Activated CD4-positive, alpha-beta T cell treated with anti-CD3 and anti-CD28 coated beads for 36 hours (primary cell): ENCODE data around the gene KLHL29. TPM values are rescaled to one million over a fixed set of nuclear protein-coding genes. Genes with fewer than 3 reads are reported as not detected.

Experiments
- ATAC-seq: fragments of 200-7000 bp; cut with Tn5 transposase; one replicate; pipeline ENCODE4 v1.10.0; 2021; ENCODE audit warnings: mild to moderate bottlenecking, moderate library complexity
- CTCF ChIA-PET: fragments of 350-600 bp; sonication (Branson Sonifier 250); formaldehyde crosslinking; loops from one replicate; lab custom pipeline; 2021; ENCODE audit warnings: antibody characterized with exemption; lab: Charles Lee
- POLR2A ChIA-PET: fragments of 350-600 bp; sonication (Branson Sonifier 250); formaldehyde crosslinking; loops from one replicate; lab custom pipeline; 2021; ENCODE audit warnings: antibody characterized with exemption, inconsistent platforms; lab: Charles Lee
- DNase-seq: peaks from one replicate; pipeline ENCODE4 v3.0.0-alpha.2; 2020
- H3K27ac Mint-ChIP-seq: one replicate; pipeline ENCODE4 v1.8.0; 2021; ENCODE audit warnings: mixed read lengths
- H3K27me3 Mint-ChIP-seq: one replicate; pipeline ENCODE4 v1.8.0; 2021; ENCODE audit warnings: mixed read lengths
- H3K36me3 Mint-ChIP-seq: one replicate; pipeline ENCODE4 v1.8.0; 2021; ENCODE audit warnings: low read depth, mixed read lengths
- H3K4me1 Mint-ChIP-seq: one replicate; pipeline ENCODE4 v1.8.0; 2021; ENCODE audit warnings: mixed read lengths
- H3K4me3 Mint-ChIP-seq: one replicate; pipeline ENCODE4 v1.8.0; 2021; ENCODE audit warnings: mild to moderate bottlenecking, moderate library complexity, mixed read lengths
- H3K9me3 Mint-ChIP-seq: one replicate; pipeline ENCODE4 v1.8.0; 2021; ENCODE audit warnings: low read depth, mixed read lengths
- intact Hi-C, 2 experiments: fragments of 100-400 bp; cut with DNase I in 1 of 2; cut with micrococcal nuclease in 1 of 2; formaldehyde crosslinking; loops; one replicate each; pipeline versions ENCODE4 v1.14.2 to v1.15.1; 2022 to 2024; cut with DNase I, micrococcal nuclease
- total RNA-seq, 2 experiments: library from RNA; stranded (reverse); gene quantifications; one replicate each; pipeline ENCODE4 v1.2.3, GENCODE V29; 2021

The KLHL29 gene
- total RNA-seq, 2 experiments from 2014 or later: 1.7 to 2.0 TPM

DNA sequence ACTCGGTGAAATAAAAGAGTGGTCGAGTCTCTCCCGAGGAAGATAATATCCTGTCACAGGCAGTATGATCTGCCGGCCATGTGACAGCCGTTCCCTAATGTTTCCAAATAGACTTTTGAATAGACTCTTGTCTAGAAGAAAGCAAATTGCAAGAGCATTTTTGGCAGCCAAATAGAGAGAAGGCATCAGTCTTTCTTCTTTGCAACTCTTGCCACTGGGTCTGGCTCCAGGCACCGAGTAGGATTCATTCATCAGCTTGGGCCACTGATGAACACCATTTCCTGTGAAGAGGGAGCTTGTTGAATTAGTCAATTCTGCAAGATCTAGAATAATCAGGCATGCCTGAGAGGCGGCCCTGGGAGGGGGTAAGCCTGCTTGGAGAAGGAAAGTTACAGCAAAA lies 165.6 kb downstream of the KLHL29 start:
- DNase-seq (no peak), ATAC-seq (no peak)
- intact Hi-C loops: no loop called here
- peaks cover 4% of the 10 kb centered on the region for H3K4me1 Mint-ChIP-seq
- H3K27ac Mint-ChIP-seq: no peak overlapping the region
- H3K4me3 Mint-ChIP-seq: no peak overlapping the region
- CTCF ChIA-PET: no interaction called here
- H3K27me3 Mint-ChIP-seq: no peaks in the 10 kb centered on the region
- POLR2A ChIA-PET: no interaction called here
- no peaks in the 10 kb centered on the region for H3K36me3 Mint-ChIP-seq
- H3K9me3 Mint-ChIP-seq: no peaks in the 10 kb centered on the region

GRCh38 chr2:23551875-23552274 lies 166.9 kb downstream of the KLHL29 start:
- no peak for DNase-seq
- Mint-ChIP-seq H3K27ac (no peak overlapping the region), H3K9me3 (no peaks in the 10 kb centered on the region), H3K27me3 (no peaks in the 10 kb centered on the region), H3K4me1 (peaks cover 4% of the 10 kb centered on the region), H3K4me3 (no peak overlapping the region), H3K36me3 (no peaks in the 10 kb centered on the region)
- no peak for ATAC-seq
- ChIA-PET POLR2A (no interaction called here), CTCF (no interaction called here)
- intact Hi-C loops: no loop called here

DNA sequence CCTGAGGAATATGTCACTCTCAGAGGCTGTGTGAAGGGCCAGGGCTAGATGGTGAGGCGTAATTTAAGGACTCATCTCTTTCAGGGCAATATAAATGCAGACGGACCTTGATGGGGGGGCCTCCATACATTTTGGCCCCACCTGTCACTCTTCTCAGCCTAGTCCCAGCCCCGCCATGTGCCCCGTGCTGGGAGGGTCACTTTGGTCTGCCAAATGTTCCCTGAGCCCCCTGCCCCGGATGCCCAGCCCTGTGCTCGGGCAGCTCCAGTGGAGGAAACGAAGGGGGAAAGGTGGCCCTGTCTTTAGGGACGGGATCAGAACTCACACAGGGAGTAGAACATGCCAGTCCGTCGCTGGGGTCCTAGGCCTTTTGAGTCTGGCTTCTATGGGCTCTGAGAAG lies 168.6 kb downstream of the KLHL29 start:
- no peak for DNase-seq
- H3K27ac Mint-ChIP-seq: no peak overlapping the region
- intact Hi-C loops: no loop called here
- H3K4me1 Mint-ChIP-seq: peaks cover 4% of the 10 kb centered on the region
- POLR2A ChIA-PET: no interaction called here
- H3K9me3 Mint-ChIP-seq: no peaks in the 10 kb centered on the region
- CTCF ChIA-PET: no interaction called here
- no peaks in the 10 kb centered on the region for H3K36me3 Mint-ChIP-seq
- H3K27me3 Mint-ChIP-seq: no peaks in the 10 kb centered on the region
- ATAC-seq: no peak
- no peak overlapping the region for H3K4me3 Mint-ChIP-seq

- intact Hi-C loops: no loop called here
- Mint-ChIP-seq H3K36me3 (no peaks in the 10 kb centered on the region), H3K4me3 (no peak overlapping the region), H3K27ac (no peak overlapping the region), H3K27me3 (no peaks in the 10 kb centered on the region), H3K9me3 (no peaks in the 10 kb centered on the region), H3K4me1 (peaks cover 4% of the 10 kb centered on the region)
- ChIA-PET POLR2A (no interaction called here), CTCF (interaction anchor here (0.7 kb wide), 1 partner anchor 499 kb away, joined by 3 read pairs; no protein-coding TSS in a partner anchor)
- DNase-seq (no peak), ATAC-seq (no peak)
Observed at GRCh38 chr2:23554054-23554697, 169.2 kb downstream of the KLHL29 start.

DNA sequence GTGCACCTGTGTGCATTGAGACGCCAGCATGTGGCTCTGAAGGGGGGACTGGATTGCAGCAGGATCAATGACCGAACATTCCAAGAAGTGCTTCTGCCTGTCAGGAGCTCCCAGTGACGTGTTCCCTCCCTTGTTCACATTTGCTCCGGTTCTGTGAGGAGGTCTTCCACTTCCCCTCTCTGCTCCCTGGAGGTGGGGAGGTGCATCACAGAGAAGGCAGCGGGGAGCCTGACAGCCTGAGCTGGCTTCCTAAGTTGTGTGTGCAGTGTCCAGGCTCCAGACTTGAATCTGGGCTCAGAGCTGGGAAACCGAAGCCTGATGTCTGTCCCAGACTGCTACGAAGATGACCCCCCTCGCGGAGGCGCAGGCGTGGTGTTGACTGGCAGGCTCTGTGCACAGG lies 171.0 kb downstream of the KLHL29 start:
- Mint-ChIP-seq H3K36me3 (no peaks in the 10 kb centered on the region), H3K9me3 (no peaks in the 10 kb centered on the region), H3K27me3 (no peaks in the 10 kb centered on the region), H3K27ac (no peak overlapping the region), H3K4me3 (no peak overlapping the region), H3K4me1 (no peaks in the 10 kb centered on the region)
- DNase-seq (no peak), ATAC-seq (no peak)
- POLR2A ChIA-PET: no interaction called here
- intact Hi-C loops: no loop called here
- CTCF ChIA-PET: no interaction called here

- Mint-ChIP-seq H3K4me3 (no peak overlapping the region), H3K36me3 (no peaks in the 10 kb centered on the region), H3K9me3 (no peaks in the 10 kb centered on the region), H3K27me3 (no peaks in the 10 kb centered on the region), H3K27ac (no peak overlapping the region), H3K4me1 (no peaks in the 10 kb centered on the region)
- CTCF ChIA-PET: no interaction called here
- POLR2A ChIA-PET: no interaction called here
- no peak for DNase-seq
- ATAC-seq: no peak
- intact Hi-C loops: no loop called here
Observed at GRCh38 chr2:23556929-23557328, 171.9 kb downstream of the KLHL29 start.

DNA sequence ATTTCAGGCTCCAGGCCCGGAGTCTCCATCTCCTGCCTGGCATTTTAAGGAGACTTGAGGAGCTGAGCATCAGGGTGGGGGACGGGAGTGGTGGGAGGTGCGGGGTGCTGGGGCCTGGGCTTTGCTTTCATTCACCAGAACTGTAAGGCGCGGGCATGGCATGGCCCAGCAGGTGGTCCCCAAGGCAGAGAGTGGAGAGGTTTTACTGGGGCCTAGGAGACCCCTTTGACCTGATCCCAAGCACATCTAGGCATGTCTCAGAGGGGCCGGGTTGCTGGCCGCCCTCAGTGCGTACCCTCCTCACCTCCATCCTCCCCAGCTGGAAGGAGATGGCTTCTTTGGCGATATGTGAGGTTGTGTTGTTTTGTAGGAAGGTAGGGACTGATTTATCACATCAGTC lies 172.5 kb downstream of the KLHL29 start:
- ATAC-seq: no peak

GRCh38 chr2:23559561-23560239 lies 174.7 kb downstream of the KLHL29 start:
- H3K36me3 Mint-ChIP-seq: no peaks in the 10 kb centered on the region
- no peaks in the 10 kb centered on the region for H3K9me3 Mint-ChIP-seq
- ATAC-seq: no peak
- H3K4me1 Mint-ChIP-seq: no peaks in the 10 kb centered on the region
- no peak overlapping the region for H3K27ac Mint-ChIP-seq
- DNase-seq: no peak
- H3K4me3 Mint-ChIP-seq: no peak overlapping the region
- ChIA-PET POLR2A (no interaction called here), CTCF (interaction anchor here (0.7 kb wide), 1 partner anchor 314 kb away, joined by 3 read pairs; no protein-coding TSS in a partner anchor)
- intact Hi-C loops: no loop called here
- no peaks in the 10 kb centered on the region for H3K27me3 Mint-ChIP-seq

More for the DNA sequence above, 172.5 kb downstream of the KLHL29 start:
- no peak overlapping the region for H3K27ac Mint-ChIP-seq
- H3K9me3 Mint-ChIP-seq: no peaks in the 10 kb centered on the region
- no peak overlapping the region for H3K4me3 Mint-ChIP-seq
- H3K4me1 Mint-ChIP-seq: no peaks in the 10 kb centered on the region
- intact Hi-C loops: no loop called here
- no peak for DNase-seq
- no peaks in the 10 kb centered on the region for H3K27me3 Mint-ChIP-seq
- ChIA-PET POLR2A (no interaction called here), CTCF (no interaction called here)
- no peaks in the 10 kb centered on the region for H3K36me3 Mint-ChIP-seq

GRCh38 chr2:23561088-23561487 lies 176.1 kb downstream of the KLHL29 start:
- intact Hi-C loops: no loop called here
- ChIA-PET CTCF (no interaction called here), POLR2A (no interaction called here)
- no peak overlapping the region for H3K4me3 Mint-ChIP-seq
- no peaks in the 10 kb centered on the region for H3K9me3 Mint-ChIP-seq
- no peak overlapping the region for H3K27ac Mint-ChIP-seq
- DNase-seq (no peak), ATAC-seq (no peak)
- no peaks in the 10 kb centered on the region for H3K4me1 Mint-ChIP-seq
- H3K27me3 Mint-ChIP-seq: no peaks in the 10 kb centered on the region
- no peaks in the 10 kb centered on the region for H3K36me3 Mint-ChIP-seq

- Mint-ChIP-seq H3K27me3 (no peaks in the 10 kb centered on the region), H3K9me3 (no peaks in the 10 kb centered on the region), H3K36me3 (no peaks in the 10 kb centered on the region), H3K4me1 (no peaks in the 10 kb centered on the region), H3K4me3 (no peak overlapping the region), H3K27ac (no peak overlapping the region)
- ChIA-PET POLR2A (no interaction called here), CTCF (no interaction called here)
- no peak for ATAC-seq
- intact Hi-C loops: no loop called here
- no peak for DNase-seq
Observed at GRCh38 chr2:23561544-23561943, 176.6 kb downstream of the KLHL29 start.

GRCh38 chr2:23562143-23562542 lies 177.2 kb downstream of the KLHL29 start:
- no peaks in the 10 kb centered on the region for H3K36me3 Mint-ChIP-seq
- H3K4me3 Mint-ChIP-seq: no peak overlapping the region
- intact Hi-C loops: no loop called here
- POLR2A ChIA-PET: no interaction called here
- CTCF ChIA-PET: no interaction called here
- H3K27me3 Mint-ChIP-seq: no peaks in the 10 kb centered on the region
- no peak for DNase-seq
- no peaks in the 10 kb centered on the region for H3K9me3 Mint-ChIP-seq
- H3K27ac Mint-ChIP-seq: no peak overlapping the region
- ATAC-seq: no peak
- no peaks in the 10 kb centered on the region for H3K4me1 Mint-ChIP-seq

- ChIA-PET POLR2A (no interaction called here), CTCF (no interaction called here)
- DNase-seq (no peak), ATAC-seq (no peak)
- Mint-ChIP-seq H3K36me3 (no peaks in the 10 kb centered on the region), H3K4me3 (no peak overlapping the region), H3K27me3 (no peaks in the 10 kb centered on the region), H3K4me1 (no peaks in the 10 kb centered on the region), H3K27ac (no peak overlapping the region), H3K9me3 (no peaks in the 10 kb centered on the region)
- intact Hi-C loops: no loop called here
Observed at GRCh38 chr2:23563151-23563550, 178.2 kb downstream of the KLHL29 start.
